Measurements from ENCODE around the gene NUDT22.
"Not testable (repeated sequence)": the region's sequence is repeated elsewhere in the genome, so short reads cannot be mapped to it uniquely, and the experiment has no call there.

NUDT22 gene

GRCh38 chr11:64238999-64239398, 12.9 kb downstream of the NUDT22 start:
- DNase-seq (ENCODE audit: low read depth, low spot score), result no peak
- H3K4me3 ChIP-seq (ENCODE audit: low read length), result no peak overlapping the region

- DNase-seq (ENCODE audit: low read depth, low spot score), result no peak
- H3K4me3 ChIP-seq (ENCODE audit: low read length), result peak overlapping the region; percentile 66
Observed at GRCh38 chr11:64239662-64240434, 13.8 kb downstream of the NUDT22 start.

GRCh38 chr11:64240435-64241240, 14.6 kb downstream of the NUDT22 start, which contains the start of gene FKBP2:
Gene FKBP2, plus strand, starts transcription at chr11:64241095. Its CDS starts 1,293 bp downstream, at chr11:64242388.
- peak within 1 kb of the TSS; percentile 66 for H3K4me3 ChIP-seq (ENCODE audit: low read length)
- DNase-seq (ENCODE audit: low read depth, low spot score), result peak; percentile 92

GRCh38 chr11:64241241-64241490, 15.1 kb downstream of the NUDT22 start:
- H3K4me3 ChIP-seq (ENCODE audit: low read length), result peak overlapping the region; percentile 66
- peak; percentile 97 for DNase-seq (ENCODE audit: low read depth, low spot score)

- DNase-seq (ENCODE audit: low read depth, low spot score), result no peak
- H3K4me3 ChIP-seq (ENCODE audit: low read length), result peak overlapping the region; percentile 66
Observed at GRCh38 chr11:64241491-64242374, 15.7 kb downstream of the NUDT22 start.

GRCh38 chr11:64243236-64243854, 17.3 kb downstream of the NUDT22 start:
- DNase-seq (ENCODE audit: low read depth, low spot score), result no peak
- H3K4me3 ChIP-seq (ENCODE audit: low read length), result no peak overlapping the region

- no peak overlapping the region for H3K4me3 ChIP-seq (ENCODE audit: low read length)
- no peak for DNase-seq (ENCODE audit: low read depth, low spot score)
Observed at GRCh38 chr11:64244107-64244506, 18.0 kb downstream of the NUDT22 start.

- peak overlapping the region; percentile 80 for H3K4me3 ChIP-seq (ENCODE audit: low read length)
- peak; percentile 46 for DNase-seq (ENCODE audit: low read depth, low spot score)
Observed at GRCh38 chr11:64244966-64245365, 18.9 kb downstream of the NUDT22 start.

- peak overlapping the region; percentile 80 for H3K4me3 ChIP-seq (ENCODE audit: low read length)
Observed at GRCh38 chr11:64245401-64245796, 19.3 kb downstream of the NUDT22 start.

GRCh38 chr11:64245797-64246620, 19.9 kb downstream of the NUDT22 start:
- no peak for DNase-seq (ENCODE audit: low read depth, low spot score)
- H3K4me3 ChIP-seq (ENCODE audit: low read length), result peak overlapping the region; percentile 80

More at GRCh38 chr11:64245401-64245796, 19.3 kb downstream of the NUDT22 start:
- DNase-seq (ENCODE audit: low read depth, low spot score), result peak; percentile 62

GRCh38 chr11:64246621-64246870, 20.5 kb downstream of the NUDT22 start:
- H3K4me3 ChIP-seq (ENCODE audit: low read length), result peak overlapping the region; percentile 80; the same call in 1 of the 2 replicates
- not testable (repeated sequence) for DNase-seq (ENCODE audit: low read depth, low spot score)

- H3K4me3 ChIP-seq (ENCODE audit: low read length), result peak within 1 kb of the TSS; percentile 80
- peak; percentile 69 for DNase-seq (ENCODE audit: low read depth, low spot score)
Observed at GRCh38 chr11:64246871-64247728, 21.0 kb downstream of the NUDT22 start, which contains the start of gene PPP1R14B. Gene PPP1R14B, minus strand, starts transcription at chr11:64246943. Its CDS starts 270 bp downstream, at chr11:64246673.

GRCh38 chr11:64247729-64248531, 21.9 kb downstream of the NUDT22 start:
- no peak overlapping the region for H3K4me3 ChIP-seq (ENCODE audit: low read length)
- no peak for DNase-seq (ENCODE audit: low read depth, low spot score)

- H3K4me3 ChIP-seq (ENCODE audit: low read length), result no peak overlapping the region
- DNase-seq (ENCODE audit: low read depth, low spot score), result no peak
Observed at GRCh38 chr11:64248578-64248977, 22.5 kb downstream of the NUDT22 start.

GRCh38 chr11:64249038-64249437, 23.0 kb downstream of the NUDT22 start:
- DNase-seq (ENCODE audit: low read depth, low spot score), result no peak
- no peak overlapping the region for H3K4me3 ChIP-seq (ENCODE audit: low read length)

GRCh38 chr11:64249563-64250414, 23.7 kb downstream of the NUDT22 start:
- no peak overlapping the region for H3K4me3 ChIP-seq (ENCODE audit: low read length)
- DNase-seq (ENCODE audit: low read depth, low spot score), result no peak
